Body of pancreas (tissue), 4 donors: ENCODE results near the gene LDLRAD3.

ENCODE experiments used
- POLR2A ChIP-seq, 3 donors: fragments of 450-650 bp; IDR thresholded peaks; one replicate each; pipeline ENCODE4 v1.6.1; 2016; ENCODE audit warnings: antibody characterized with exemption in 3 of 3, mild to moderate bottlenecking in 2 of 3
- TF ChIP-seq, protein P1 (sequence below), 7 experiments: fragments of 450-650 bp in 4 of 7; fragments of 200-600 bp in 3 of 7; sonication (generic) in 3 of 7; IDR thresholded peaks; one replicate each; pipeline ENCODE4 v1.5.1; 2016 to 2019; ENCODE audit warnings: antibody characterized with exemption in 7 of 7

DNA sequence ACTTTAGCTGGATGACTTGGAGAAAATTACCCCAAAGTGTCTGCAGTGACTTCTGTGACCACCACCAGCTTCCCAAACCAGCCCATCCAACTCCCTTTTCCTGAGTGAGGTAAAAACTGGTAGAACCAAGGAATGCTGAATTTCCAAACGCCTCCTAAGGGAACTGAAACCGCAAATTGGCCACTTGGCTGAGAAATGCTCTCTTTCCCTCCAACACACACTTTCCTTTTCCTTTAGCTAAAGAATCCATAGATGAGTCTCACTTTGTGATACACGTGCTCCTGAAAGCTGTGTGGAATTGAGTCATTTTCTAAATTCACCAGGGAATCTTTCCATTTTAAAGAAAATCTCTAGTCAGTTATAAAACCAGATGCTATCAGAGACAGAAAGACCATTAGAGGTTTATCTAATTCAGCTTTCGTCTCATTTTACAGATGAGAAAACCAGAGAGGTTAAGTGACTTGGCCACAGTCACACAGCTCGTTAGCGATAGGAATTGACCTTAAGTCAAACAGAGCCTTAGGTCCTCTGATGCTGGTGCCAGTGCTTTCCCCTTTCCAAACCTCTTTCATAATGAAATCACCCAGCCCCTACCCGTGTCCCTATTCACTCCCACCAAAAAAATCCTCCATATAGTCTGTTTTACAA is 208.2 kb downstream of the LDLRAD3 start:
- TF ChIP-seq, protein P1, sequence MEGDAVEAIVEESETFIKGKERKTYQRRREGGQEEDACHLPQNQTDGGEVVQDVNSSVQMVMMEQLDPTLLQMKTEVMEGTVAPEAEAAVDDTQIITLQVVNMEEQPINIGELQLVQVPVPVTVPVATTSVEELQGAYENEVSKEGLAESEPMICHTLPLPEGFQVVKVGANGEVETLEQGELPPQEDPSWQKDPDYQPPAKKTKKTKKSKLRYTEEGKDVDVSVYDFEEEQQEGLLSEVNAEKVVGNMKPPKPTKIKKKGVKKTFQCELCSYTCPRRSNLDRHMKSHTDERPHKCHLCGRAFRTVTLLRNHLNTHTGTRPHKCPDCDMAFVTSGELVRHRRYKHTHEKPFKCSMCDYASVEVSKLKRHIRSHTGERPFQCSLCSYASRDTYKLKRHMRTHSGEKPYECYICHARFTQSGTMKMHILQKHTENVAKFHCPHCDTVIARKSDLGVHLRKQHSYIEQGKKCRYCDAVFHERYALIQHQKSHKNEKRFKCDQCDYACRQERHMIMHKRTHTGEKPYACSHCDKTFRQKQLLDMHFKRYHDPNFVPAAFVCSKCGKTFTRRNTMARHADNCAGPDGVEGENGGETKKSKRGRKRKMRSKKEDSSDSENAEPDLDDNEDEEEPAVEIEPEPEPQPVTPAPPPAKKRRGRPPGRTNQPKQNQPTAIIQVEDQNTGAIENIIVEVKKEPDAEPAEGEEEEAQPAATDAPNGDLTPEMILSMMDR (IDR thresholded peaks at IDR 0.05), result no peak
- TF ChIP-seq POLR2A (IDR thresholded peaks at IDR 0.05), result no peak
